Fibroblast of skin of right quadriceps (primary cell): ENCODE data around the gene TM9SF1.
A peak's percentile ranks its signal among the peaks of the same experiment; 100 is the strongest.

ENCODE experiments used
- DNase-seq: peaks from one replicate; pipeline ENCODE4 v3.0.0-alpha.2; 2013

Gene TM9SF1

GRCh38 chr14:24195186-24196070 lies at the start of gene TM9SF1:
Gene TM9SF1 (minus strand): TSS chr14:24195441. CDS start chr14:24195019, 422 bp downstream.
- peak; percentile 86 for DNase-seq

DNA sequence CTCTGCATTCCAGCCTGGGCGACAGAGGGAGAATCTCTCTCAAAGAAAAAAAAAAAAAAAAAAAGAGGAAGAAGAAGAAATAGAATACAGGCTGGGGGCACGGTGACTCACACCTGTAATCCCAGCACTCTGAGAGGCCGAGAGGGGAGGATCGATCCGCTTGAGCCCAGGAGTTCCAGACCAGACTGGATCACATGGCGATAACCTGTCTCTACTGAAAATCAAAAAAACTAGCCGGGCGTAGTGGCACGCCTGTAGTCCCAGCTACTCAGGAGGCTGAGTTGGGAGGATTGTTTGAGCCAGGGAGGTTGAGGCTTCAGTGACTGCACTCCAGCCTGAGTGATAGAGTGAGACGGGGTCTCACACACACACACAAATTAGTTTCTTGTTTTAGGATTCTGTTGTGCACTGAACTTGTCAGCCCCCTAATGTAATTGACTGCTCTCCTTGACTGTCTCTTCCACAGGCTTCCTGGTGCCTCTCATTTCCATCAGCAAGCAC lies 48.1 kb upstream of the TM9SF1 start:
- DNase-seq = no peak

GRCh38 chr14:24241829-24242443 lies 46.7 kb upstream of the TM9SF1 start:
- peak; percentile 90 for DNase-seq

- no peak for DNase-seq
Measured at GRCh38 chr14:24240110-24240918, 45.1 kb upstream of the TM9SF1 start.

DNA sequence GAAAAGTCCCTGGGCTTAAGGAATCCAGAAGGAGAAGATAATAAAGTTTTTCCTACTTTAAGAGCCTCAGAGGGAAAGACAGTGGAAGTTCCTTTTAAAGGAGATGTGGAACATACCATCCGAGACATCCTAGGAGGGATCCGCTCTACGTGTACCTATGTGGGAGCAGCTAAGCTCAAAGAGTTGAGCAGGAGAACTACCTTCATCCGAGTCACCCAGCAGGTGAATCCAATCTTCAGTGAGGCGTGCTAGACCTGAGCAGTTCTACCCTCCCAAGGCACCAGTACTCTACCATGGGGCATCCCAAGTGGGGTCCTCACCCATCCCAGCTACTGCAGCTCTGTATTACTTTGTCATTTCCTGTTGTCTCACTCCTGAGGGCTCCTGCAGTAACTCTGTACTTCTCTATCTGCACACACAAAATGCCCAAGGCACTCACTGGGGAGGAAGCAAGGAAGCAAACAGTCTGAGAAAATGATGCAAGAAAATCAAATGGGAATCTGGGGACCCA lies 43.3 kb upstream of the TM9SF1 start:
- DNase-seq = no peak

GRCh38 chr14:24238123-24238522 lies 42.9 kb upstream of the TM9SF1 start:
- no peak for DNase-seq

GRCh38 chr14:24237463-24237955 lies 42.3 kb upstream of the TM9SF1 start:
- no peak for DNase-seq

- DNase-seq = no peak
Measured at GRCh38 chr14:24236689-24237462, 41.6 kb upstream of the TM9SF1 start.

DNA sequence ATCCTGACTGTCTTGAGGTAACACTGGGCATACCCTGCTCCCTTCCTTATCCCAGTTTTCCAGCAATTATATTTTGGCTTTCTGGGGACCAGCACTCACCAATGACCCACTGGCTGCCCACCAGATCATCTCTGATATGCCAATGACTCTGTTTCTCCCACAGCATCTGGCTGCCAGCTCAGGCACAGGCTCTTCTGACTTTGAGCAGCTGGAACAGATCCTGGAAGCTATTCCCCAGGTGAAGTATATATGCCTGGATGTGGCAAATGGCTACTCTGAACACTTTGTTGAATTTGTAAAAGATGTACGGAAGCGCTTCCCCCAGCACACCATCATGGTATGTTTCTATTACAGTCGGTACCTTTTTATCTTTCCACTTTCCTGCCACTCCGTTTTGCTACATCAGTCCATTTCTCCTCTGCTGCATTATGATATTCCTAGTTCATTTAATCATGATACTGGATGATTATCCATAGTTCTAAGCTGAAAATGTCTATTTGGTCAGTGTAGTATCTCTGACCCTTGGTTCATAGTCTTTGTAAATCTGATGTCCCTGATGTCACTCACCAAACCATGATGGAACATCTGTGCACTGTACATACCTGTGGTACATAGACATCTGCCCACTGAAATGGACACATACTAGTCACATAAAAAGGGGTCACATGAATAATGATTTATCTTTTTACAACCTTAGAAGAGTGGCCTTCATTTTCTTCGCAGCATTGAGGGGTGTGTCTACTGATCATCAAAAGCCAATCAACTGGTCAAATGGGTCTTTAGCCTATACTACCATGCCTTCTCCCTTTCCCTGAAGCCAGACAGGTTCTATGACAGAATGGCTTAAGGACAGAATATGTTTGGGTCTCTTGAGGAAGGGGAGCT lies 40.8 kb upstream of the TM9SF1 start:
- DNase-seq = no peak

- no peak for DNase-seq
Measured at GRCh38 chr14:24234095-24235005, 39.1 kb upstream of the TM9SF1 start.

DNA sequence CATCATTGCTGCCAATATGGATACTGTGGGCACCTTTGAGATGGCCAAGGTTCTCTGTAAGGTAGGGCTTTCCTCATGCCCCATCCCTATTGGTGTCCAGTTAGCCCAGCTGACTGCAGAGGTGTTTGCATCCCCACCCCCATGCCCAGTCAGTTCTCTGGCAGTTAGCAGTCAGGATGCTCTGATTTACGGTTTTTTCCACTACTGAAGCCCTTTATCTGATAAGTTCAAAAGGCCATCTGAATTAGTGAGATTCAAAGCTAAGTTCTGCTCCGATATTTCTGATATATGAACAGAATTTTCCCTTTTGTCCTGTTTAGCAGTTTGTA lies 38.3 kb upstream of the TM9SF1 start:
- DNase-seq = no peak

DNA sequence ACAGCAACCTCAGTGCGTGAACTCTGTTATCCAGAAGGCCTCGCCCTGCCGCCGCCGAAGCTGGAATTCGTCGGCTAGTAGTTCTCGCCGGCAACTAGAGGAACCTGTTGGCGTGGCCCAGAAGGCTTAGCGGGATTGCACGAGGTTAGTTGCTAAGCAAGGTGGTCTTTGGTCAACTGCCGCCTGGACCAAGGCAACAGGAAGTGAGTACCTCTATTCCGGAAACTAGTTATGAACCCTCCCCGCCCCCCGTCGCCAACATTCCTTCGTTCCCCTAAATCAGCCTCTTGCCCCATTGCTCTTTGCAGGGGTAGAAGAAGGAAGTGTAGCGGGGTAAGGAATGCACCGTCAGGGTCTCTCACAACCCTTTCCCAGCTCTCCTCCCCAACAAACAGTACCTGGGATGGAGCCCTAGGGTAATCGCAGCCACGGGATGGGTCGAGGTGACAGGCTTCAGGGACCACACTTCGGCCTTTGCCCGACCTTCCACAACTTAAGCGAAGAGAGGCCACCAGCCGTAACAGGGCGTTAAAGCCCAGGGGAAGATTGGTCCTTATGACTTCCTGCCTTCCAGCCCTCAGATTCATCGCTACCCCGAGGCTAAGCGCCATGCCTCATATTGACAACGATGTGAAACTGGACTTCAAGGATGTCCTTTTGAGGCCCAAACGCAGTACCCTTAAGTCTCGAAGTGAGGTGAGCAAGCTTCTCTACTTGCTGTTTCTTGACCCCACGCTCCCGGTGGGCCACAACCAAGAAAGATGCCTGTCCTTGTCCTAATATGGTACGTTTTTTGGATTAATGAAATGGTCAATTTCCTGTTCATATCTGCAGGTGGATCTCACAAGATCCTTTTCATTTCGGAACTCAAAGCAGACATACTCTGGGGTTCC lies 37.6 kb upstream of the TM9SF1 start, which contains the start of gene GMPR2:
Gene GMPR2, plus strand, starts transcription at position 285 of the 893 bp plus-strand sequence. Its CDS starts 325 bp downstream, at position 610.
- no peak for DNase-seq

DNA sequence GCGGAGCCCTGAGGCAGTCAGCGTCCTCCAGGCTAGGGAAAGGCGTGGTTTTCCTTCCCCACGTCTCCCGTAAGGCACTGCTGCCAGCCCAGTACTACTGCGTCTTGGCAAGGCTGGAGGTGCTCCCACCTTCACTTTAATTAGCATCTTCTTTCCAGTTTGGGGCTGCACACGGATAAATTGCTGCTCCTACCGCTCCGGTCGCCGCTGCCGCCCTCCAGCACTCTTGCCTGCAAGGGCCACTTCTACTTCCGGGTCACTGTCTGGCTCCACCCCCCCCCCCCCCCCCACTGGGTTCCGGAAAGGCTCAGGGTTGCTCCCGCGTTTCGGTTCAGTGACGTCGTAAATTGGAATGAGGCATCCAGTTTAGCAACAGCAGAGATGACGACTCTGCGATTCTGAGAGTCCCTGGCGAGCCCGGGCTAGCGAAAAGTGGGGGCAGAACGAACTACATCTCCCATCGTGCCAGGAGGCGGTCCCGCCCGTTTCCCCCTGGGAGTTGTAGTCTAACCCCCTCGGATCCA lies 36.9 kb upstream of the TM9SF1 start, which contains the start of gene NEDD8:
Gene NEDD8, minus strand, starts transcription at position 247 of the 524 bp plus-strand sequence. Its CDS starts 100 bp downstream, at position 147.
- peak; percentile 99 for DNase-seq

- DNase-seq = no peak
Measured at GRCh38 chr14:24231263-24232120, 36.3 kb upstream of the TM9SF1 start.

GRCh38 chr14:24228902-24229301 lies 33.7 kb upstream of the TM9SF1 start:
- DNase-seq = no peak

DNA sequence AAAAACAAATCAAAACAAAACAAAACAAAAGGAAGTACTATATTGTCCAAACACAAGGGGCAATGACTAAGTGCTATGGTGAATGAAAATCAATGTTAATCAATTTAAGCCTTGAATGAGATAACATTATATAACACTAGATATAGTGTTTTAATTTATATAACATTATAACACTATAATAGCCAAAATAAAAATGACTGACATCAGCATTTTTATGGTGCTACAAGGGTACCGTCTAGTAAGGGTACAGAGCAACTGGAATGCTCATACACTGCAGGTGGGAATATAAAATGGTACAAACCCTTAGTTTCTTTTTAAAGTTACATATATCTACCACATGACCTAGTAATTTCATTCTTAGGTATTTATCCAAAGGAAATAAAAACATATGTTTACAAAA lies 31.2 kb upstream of the TM9SF1 start:
- no peak for DNase-seq

DNA sequence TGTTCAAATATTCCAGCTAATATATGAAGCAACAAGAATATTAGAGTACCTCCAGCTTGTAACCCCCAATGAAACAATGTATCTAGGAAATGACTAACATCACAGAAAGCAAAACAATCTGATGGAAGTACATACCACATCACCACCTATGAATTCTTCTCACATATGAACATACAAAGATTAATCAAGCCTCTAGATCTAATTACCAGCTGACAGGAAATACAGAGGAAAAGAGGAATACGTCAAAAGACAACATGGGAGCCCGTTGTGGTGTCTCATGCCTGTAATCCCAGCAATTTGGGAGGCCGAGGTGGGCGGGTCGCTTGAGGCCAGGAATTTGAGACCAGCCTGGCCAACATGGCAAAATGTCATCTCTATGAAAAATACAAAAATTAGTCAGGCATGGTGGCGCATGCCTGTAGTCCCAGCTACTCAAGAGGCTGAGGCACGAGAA lies 29.4 kb upstream of the TM9SF1 start:
- peak; percentile 90 for DNase-seq
